MM.1S (cell line): ENCODE measurements around the gene PLS3.

Source experiments
- DNase-seq: peaks from one replicate; pipeline ENCODE4 v3.0.0-alpha.2; 2015
- H2AFZ ChIP-seq: fragments of 300-600 bp; sonication (generic); 2 replicates; pipeline ENCODE4 v1.6.0; 2016; ENCODE audit warnings: antibody characterized with exemption, low read length
- H3F3A ChIP-seq: fragments of 300-600 bp; sonication (generic); 2 replicates; pipeline ENCODE4 v1.6.1; 2016; ENCODE audit warnings: mild to moderate bottlenecking, antibody characterized with exemption, low read length, moderate library complexity, mixed read lengths; ENCODE audit not compliant: insufficient read depth
- H3K27ac ChIP-seq: fragments of 300-600 bp; sonication (generic); 2 replicates; pipeline ENCODE4 v1.5.1; 2016; ENCODE audit warnings: mild to moderate bottlenecking, low read length
- H3K27me3 ChIP-seq: fragments of 300-600 bp; sonication (generic); replicated peaks from 2 replicates; pipeline ENCODE4 v1.6.0; 2016; ENCODE audit warnings: low read length; ENCODE audit not compliant: insufficient read depth
- H3K36me3 ChIP-seq: fragments of 300-600 bp; sonication (generic); replicated peaks from 2 replicates; pipeline ENCODE4 v1.6.1; 2016; ENCODE audit warnings: mild to moderate bottlenecking, low read length, mixed read lengths; ENCODE audit not compliant: insufficient read depth
- H3K4me1 ChIP-seq: fragments of 300-600 bp; sonication (generic); 2 replicates; pipeline ENCODE4 v1.6.1; 2016; ENCODE audit warnings: low read length, mixed read lengths
- H3K4me2 ChIP-seq: fragments of 300-600 bp; sonication (generic); 2 replicates; pipeline ENCODE4 v1.6.0; 2016; ENCODE audit warnings: low read depth, low read length
- H3K4me3 ChIP-seq: fragments of 300-600 bp; sonication (generic); 2 replicates; pipeline ENCODE4 v1.5.1; 2016; ENCODE audit warnings: low read length, mixed read lengths
- H3K79me2 ChIP-seq: fragments of 300-600 bp; sonication (generic); 2 replicates; pipeline ENCODE4 v1.6.1; 2016; ENCODE audit warnings: mixed run types, low read length, mixed read lengths
- H3K9ac ChIP-seq: fragments of 300-600 bp; sonication (generic); 2 replicates; pipeline ENCODE4 v1.6.1; 2016; ENCODE audit warnings: low read length, mixed read lengths
- H3K9me2 ChIP-seq: fragments of 300-600 bp; sonication (generic); replicated peaks from 2 replicates; pipeline ENCODE4 v1.6.1; 2016; ENCODE audit warnings: mild to moderate bottlenecking, low read length, mixed read lengths; ENCODE audit not compliant: insufficient read depth
- H3K9me3 ChIP-seq: fragments of 300-600 bp; sonication (generic); replicated peaks from 2 replicates; pipeline ENCODE4 v1.6.1; 2016; ENCODE audit warnings: mild to moderate bottlenecking, low read length, mixed read lengths; ENCODE audit not compliant: insufficient read depth
- H4K20me1 ChIP-seq: fragments of 300-600 bp; sonication (generic); 2 replicates; pipeline ENCODE4 v1.6.1; 2016; ENCODE audit warnings: mild to moderate bottlenecking, low read length, moderate library complexity, mixed read lengths; ENCODE audit not compliant: insufficient read depth
- CTCF ChIP-seq: fragments of 300-600 bp; sonication (generic); IDR thresholded peaks from 2 replicates; pipeline ENCODE4 v1.5.1; 2016; ENCODE audit warnings: antibody characterized with exemption, low read length, mixed read lengths
- EZH2 ChIP-seq: fragments of 300-600 bp; sonication (generic); optimal IDR thresholded peaks from 2 replicates; pipeline ENCODE3; 2017; ENCODE audit warnings: low read depth, mild to moderate bottlenecking, antibody characterized with exemption, low read length, mixed read lengths
- EZH2phosphoT487 ChIP-seq: fragments of 300-600 bp; sonication (generic); IDR thresholded peaks from 2 replicates; pipeline ENCODE4 v1.6.1; 2018; ENCODE audit warnings: antibody characterized with exemption, low read length

The PLS3 gene

GRCh38 chrX:115606861-115607260, 45.9 kb downstream of the PLS3 start:
- Histone ChIP-seq H3K27ac (no peak overlapping the region), H3K4me1 (no peaks in the 10 kb centered on the region), H2AFZ (no peak overlapping the region), H3K4me2 (no peak overlapping the region), H3K27me3 (no peaks in the 10 kb centered on the region), H3K9me2 (no peaks in the 10 kb centered on the region), H3K79me2 (no peaks in the 10 kb centered on the region), H3K9ac (no peak overlapping the region), H3K4me3 (no peak overlapping the region), H3K36me3 (no peaks in the 10 kb centered on the region), H4K20me1 (no peaks in the 10 kb centered on the region), H3F3A (no peaks in the 10 kb centered on the region), H3K9me3 (no peaks in the 10 kb centered on the region)
- TF ChIP-seq EZH2phosphoT487 (no peak), CTCF (no peak), EZH2 (no peak)
- DNase-seq, result no peak

GRCh38 chrX:115609621-115610020, 48.6 kb downstream of the PLS3 start:
- no peaks in the 10 kb centered on the region for H3K27me3 ChIP-seq
- no peaks in the 10 kb centered on the region for H3K4me1 ChIP-seq
- H3K9ac ChIP-seq, result no peak overlapping the region
- H3K9me3 ChIP-seq, result no peaks in the 10 kb centered on the region
- no peaks in the 10 kb centered on the region for H3K9me2 ChIP-seq
- no peaks in the 10 kb centered on the region for H3F3A ChIP-seq
- no peak for TF ChIP-seq EZH2phosphoT487
- no peak for TF ChIP-seq EZH2
- TF ChIP-seq CTCF, result no peak
- no peak overlapping the region for H3K4me3 ChIP-seq
- H3K4me2 ChIP-seq, result no peak overlapping the region
- DNase-seq, result no peak
- H3K79me2 ChIP-seq, result no peaks in the 10 kb centered on the region
- no peak overlapping the region for H3K27ac ChIP-seq
- no peaks in the 10 kb centered on the region for H3K36me3 ChIP-seq
- no peak overlapping the region for H2AFZ ChIP-seq
- no peaks in the 10 kb centered on the region for H4K20me1 ChIP-seq

GRCh38 chrX:115616943-115617563, 56.1 kb downstream of the PLS3 start:
- Histone ChIP-seq H3K4me2 (no peak overlapping the region), H2AFZ (no peak overlapping the region), H3K27ac (no peak overlapping the region), H3K9me2 (no peaks in the 10 kb centered on the region), H3K9ac (no peak overlapping the region), H3K4me3 (no peak overlapping the region), H3K9me3 (no peaks in the 10 kb centered on the region), H3F3A (no peaks in the 10 kb centered on the region), H3K27me3 (no peaks in the 10 kb centered on the region), H4K20me1 (no peaks in the 10 kb centered on the region), H3K4me1 (no peaks in the 10 kb centered on the region), H3K79me2 (no peaks in the 10 kb centered on the region), H3K36me3 (no peaks in the 10 kb centered on the region)
- no peak for DNase-seq
- TF ChIP-seq EZH2phosphoT487 (no peak), EZH2 (no peak), CTCF (no peak)
